Right cardiac atrium (tissue), 5 donors: ENCODE data around the gene MARCHF10. TPM values are rescaled to one million over a fixed set of nuclear protein-coding genes. Genes with fewer than 3 reads are reported as not detected.
"Not testable (repeated sequence)": the region's sequence is repeated elsewhere in the genome, so short reads cannot be mapped to it uniquely, and the experiment has no call there.

ENCODE experiments used
- ATAC-seq, 2 donors: fragments of 200-7000 bp; cut with Tn5 transposase; one replicate each; pipeline versions ENCODE4 v1.8.0 to v1.9.1; 2020; ENCODE audit warnings: moderate library complexity in 2 of 2, mild to moderate bottlenecking in 1 of 2
- DNase-seq, 3 donors: peaks; one replicate each; pipeline ENCODE4 v3.0.0-alpha.2; 2020
- H3K27ac ChIP-seq: one replicate; pipeline ENCODE4 v1.5.1; 2013; ENCODE audit warnings: mild to moderate bottlenecking, low read length, control low read depth, moderate library complexity
- H3K27me3 ChIP-seq: one replicate; pipeline ENCODE4 v1.6.1; 2013; ENCODE audit not compliant: control insufficient read depth, insufficient read depth
- H3K4me1 ChIP-seq: one replicate; pipeline ENCODE4 v1.6.1; 2013; ENCODE audit warnings: low read length; ENCODE audit not compliant: control insufficient read depth, insufficient read depth
- H3K4me3 ChIP-seq: one replicate; pipeline ENCODE4 v1.5.1; 2013; ENCODE audit warnings: low read length, control low read depth
- H3K9me3 ChIP-seq: one replicate; pipeline ENCODE4 v1.6.1; 2013; ENCODE audit warnings: low read length; ENCODE audit not compliant: control insufficient read depth
- WGBS: extraction: QIAGEN DNeasy Blood & Tissue Kit; methylation state at CpG from one replicate; pipeline ENCODE4 v1.1.7; 2013; 5-methylcytosine and 5-hydroxymethylcytosine counted together
- intact Hi-C, 4 donors: fragments of 100-400 bp; cut with DNase I; formaldehyde crosslinking; loops; one replicate each; pipeline versions ENCODE4 v1.11.0 to v1.14.0; 2022 to 2023
- long read RNA-seq, 4 donors: library from polyadenylated mRNA; unstranded; transcript quantifications; one replicate each; pipeline ENCODE4 v2.0.0, GENCODE V29; 2020 to 2021
- polyA plus RNA-seq: library from polyadenylated mRNA; stranded (reverse); fragments of 200-250 nt; gene quantifications from one replicate; pipeline ENCODE4 v1.2.3, GENCODE V29; 2013
- total RNA-seq, 4 donors: library from RNA; stranded (reverse); fragmentation: NEBNext Ultra II Directional; extraction: Animal tissue kit (Norgen Biotek cat#: 25700); gene quantifications; one replicate each; pipeline ENCODE4 v1.2.1, GENCODE V29; 2021
- donor health status: healthy with polysubstance abuse.
- donor health status: DM: no; HTN: yes; CAD: no.
- donor health status: DM: no; HTN: no; CAD: no.
- donor health status: DM: no; HTN: yes; CAD: no; lungs with severe emphysema.
- donor health status: DM: yes; HTN: yes; CAD: no.

The MARCHF10 gene
- total RNA-seq (not detected), polyA plus RNA-seq (0.20 TPM)
- long read RNA-seq, donor 1 = 0 reads
- long read RNA-seq, donor 2 = 0 reads
- long read RNA-seq, donor 3 = 0 reads
- long read RNA-seq, donor 4 = 0 reads

DNA sequence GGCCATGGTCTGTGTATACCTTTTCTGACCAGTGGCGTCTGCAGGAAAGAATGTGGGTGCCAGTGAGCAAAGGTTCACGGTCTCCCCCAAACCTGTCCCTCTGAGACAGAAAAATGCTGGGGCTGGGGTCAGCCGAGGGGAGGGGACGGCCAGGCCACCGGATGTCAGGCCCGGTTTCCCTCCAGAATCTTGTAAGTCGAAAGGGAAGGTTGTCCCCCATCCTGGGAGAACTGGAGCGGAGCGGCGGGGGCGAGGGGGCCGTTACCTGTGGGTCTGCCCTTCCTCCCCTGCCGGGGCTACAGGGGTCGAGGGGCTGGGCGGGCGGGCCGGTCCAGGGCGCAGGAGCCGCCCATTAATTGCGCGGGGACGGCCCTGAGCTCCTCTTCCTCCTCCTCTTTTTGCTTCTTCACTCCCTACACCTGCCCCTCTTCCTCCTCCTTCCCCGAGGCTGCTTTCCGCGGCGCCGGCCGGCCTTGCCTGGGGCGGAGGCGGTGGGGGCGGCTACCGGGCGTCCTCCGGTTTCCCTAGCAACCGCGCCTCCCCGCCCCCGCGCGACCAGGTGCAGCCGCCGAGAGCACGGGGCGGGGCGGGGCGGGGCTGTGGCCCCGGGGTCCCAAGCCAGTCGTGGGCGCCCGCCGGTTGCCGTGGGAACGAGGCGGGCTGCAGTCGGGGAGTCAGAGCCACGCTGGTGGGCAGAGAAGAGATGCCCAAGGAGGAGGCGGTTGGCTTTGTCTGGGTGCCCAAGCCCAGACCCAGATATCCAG is at the start of gene MARCHF10:
TSS of gene MARCHF10 (minus strand) at position 503 of the 764 bp plus-strand sequence. CDS start 6,579 bp downstream, outside the sequence.
- ATAC-seq (peak in 1 of 2 donors; percentile 21), DNase-seq (peak in 2 of 3 donors; percentile 25 to 55)
- Histone ChIP-seq H3K9me3 (peaks cover 3% of the 10 kb centered on the region), H3K4me3 (peak within 1 kb of the TSS; percentile 21), H3K4me1 (no peaks in the 10 kb centered on the region), H3K27ac (no peak within 1 kb of the TSS), H3K27me3 (no peaks in the 10 kb centered on the region)
- intact Hi-C loops = no loop called here
- 11% methylated on average over 57 of the region's 57 CpGs for WGBS

GRCh38 chr17:62857526-62857925 is 49.4 kb upstream of the MARCHF10 start:
- ATAC-seq (no peak), DNase-seq (no peak)
- no peaks in the 10 kb centered on the region for H3K9me3 ChIP-seq
- 82% methylated on average over 6 of the region's 6 CpGs for whole genome bisulfite sequencing
- H3K27me3 ChIP-seq = no peaks in the 10 kb centered on the region
- H3K4me3 ChIP-seq = no peak overlapping the region
- H3K4me1 ChIP-seq = no peaks in the 10 kb centered on the region
- intact Hi-C loops = no loop called here
- H3K27ac ChIP-seq = no peak overlapping the region

DNA sequence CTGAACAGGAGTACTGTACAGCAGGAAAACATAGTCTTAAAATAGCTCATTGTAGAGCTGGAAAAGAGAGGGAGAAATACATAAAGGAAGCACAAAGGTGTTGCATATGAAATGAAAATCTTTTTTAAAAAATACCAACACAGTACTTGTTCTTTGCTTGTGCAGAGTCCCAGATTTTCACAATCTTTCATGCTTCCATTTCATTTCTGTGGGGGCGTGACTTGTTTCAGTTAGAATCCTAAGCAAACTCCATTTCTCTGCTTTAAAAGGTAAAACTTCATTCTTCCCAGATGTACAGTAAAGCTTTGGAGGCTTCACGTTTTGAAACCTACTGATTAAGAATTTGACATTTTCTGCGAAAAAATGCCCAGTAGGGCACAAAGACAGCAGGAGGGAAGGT is 48.5 kb upstream of the MARCHF10 start:
- ATAC-seq = no peak

GRCh38 chr17:62855156-62855555 is 47.0 kb upstream of the MARCHF10 start:
- WGBS = 79% methylated on average over 5 of the region's 5 CpGs
- H3K27ac ChIP-seq = no peak overlapping the region
- no peak for ATAC-seq
- H3K9me3 ChIP-seq = no peaks in the 10 kb centered on the region
- intact Hi-C loops = no loop called here
- no peaks in the 10 kb centered on the region for H3K27me3 ChIP-seq
- H3K4me3 ChIP-seq = no peak overlapping the region
- DNase-seq = no peak
- no peaks in the 10 kb centered on the region for H3K4me1 ChIP-seq

More for the DNA sequence above, 48.5 kb upstream of the MARCHF10 start:
- Histone ChIP-seq H3K9me3 (no peaks in the 10 kb centered on the region), H3K27ac (no peak overlapping the region), H3K27me3 (no peaks in the 10 kb centered on the region), H3K4me1 (no peaks in the 10 kb centered on the region), H3K4me3 (no peak overlapping the region)
- no peak for DNase-seq
- 78% methylated on average over 3 of the region's 3 CpGs for WGBS
- intact Hi-C loops = no loop called here

DNA sequence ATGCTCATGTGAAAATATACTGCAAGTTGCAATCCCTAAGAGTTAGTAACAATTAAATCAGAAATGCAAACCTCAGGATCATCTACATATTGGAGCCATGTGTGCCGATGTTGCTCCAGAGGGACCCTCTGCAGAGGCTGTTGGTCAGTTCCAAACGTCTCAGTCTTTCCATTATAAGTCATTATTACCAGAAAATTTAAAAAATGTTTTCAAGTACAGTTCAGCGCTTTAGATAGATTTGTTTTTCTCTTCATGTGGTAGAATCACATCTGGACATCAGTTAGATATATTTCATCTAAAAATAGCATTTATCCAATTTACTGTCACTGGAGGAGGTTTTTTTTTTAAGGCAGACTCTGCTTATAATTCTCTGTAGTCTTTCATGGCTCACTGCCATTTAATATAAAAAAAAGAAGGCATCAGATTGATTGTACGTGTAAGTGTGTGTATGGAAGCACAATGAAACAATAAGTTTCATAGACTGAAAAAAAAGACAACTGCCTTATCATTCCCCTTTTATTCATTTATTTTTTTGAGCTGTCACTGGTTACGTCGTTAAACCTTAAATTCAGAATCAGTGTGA is 46.1 kb upstream of the MARCHF10 start:
- H3K27me3 ChIP-seq = no peaks in the 10 kb centered on the region
- intact Hi-C loops = no loop called here

DNA sequence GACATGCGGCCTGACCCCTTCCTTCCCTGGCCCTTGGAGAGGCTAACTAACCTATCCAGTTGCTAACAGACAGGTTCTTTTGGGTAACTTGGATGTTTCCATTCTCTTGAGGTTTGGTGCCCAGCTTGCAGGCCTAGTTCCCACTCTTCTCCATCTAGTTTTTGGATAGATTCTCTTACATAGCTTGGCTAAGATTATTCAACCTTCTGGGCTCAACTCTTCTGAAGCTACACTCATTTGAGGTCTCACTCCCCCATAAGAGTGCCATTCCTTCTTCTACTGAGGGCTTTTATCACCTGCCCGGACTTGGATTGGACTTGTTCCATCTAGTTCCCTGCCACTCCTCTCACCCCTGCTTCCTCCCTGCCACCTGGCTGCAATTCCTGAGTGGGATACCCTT is 44.1 kb upstream of the MARCHF10 start:
- H3K9me3 ChIP-seq = no peaks in the 10 kb centered on the region
- no peak overlapping the region for H3K4me3 ChIP-seq
- no peak overlapping the region for H3K27ac ChIP-seq
- intact Hi-C loops = no loop called here
- DNase-seq = no peak
- ATAC-seq = no peak
- no peaks in the 10 kb centered on the region for H3K4me1 ChIP-seq
- H3K27me3 ChIP-seq = no peaks in the 10 kb centered on the region
- WGBS = 96% methylated on average over 2 of the region's 2 CpGs

More for the DNA sequence above, 46.1 kb upstream of the MARCHF10 start:
- no peaks in the 10 kb centered on the region for H3K9me3 ChIP-seq
- no peaks in the 10 kb centered on the region for H3K4me1 ChIP-seq
- ATAC-seq (no peak), DNase-seq (no peak)
- WGBS = 59% methylated on average over 6 of the region's 6 CpGs
- no peak overlapping the region for H3K27ac ChIP-seq
- H3K4me3 ChIP-seq = no peak overlapping the region

DNA sequence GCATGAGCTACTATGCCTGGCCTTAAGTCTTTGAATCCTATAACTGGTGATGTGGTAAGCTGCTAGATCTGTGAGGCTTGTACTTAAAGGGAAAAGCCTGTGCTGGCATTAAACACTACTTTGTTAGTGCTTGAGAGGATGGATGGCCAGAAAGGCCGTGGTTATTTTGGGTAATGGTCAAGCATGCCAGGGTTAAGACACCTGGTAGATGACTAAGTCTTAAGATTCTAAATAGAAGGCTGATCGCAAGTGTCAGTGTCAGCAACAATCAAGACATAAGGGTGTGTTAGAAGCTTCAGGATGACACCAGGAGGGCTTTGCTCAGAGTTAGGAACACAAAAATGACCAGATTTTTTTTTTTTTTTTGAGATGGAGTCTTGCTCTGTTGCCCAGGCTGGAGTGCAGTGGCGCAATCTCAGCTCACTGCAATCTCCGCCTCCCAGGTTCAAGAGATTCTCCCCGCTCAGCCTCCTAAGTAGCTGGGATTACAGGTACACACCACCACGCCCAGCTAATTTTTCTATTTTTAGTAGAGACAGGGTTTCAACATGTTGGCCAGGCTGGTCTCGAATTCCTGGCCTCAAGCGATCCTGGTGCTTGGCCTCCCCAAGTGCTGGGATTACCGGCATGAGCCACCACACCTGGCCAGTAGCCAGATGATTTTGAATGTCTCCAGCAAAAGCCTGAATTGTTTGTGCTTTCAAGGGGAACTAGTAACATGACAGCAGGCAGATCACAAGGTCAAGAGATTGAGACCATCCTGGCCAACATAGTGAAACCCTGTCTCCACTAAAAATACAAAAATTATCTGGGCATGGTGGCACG is 41.7 kb upstream of the MARCHF10 start:
- intact Hi-C loops, H3K27me3 ChIP-seq, H3K9me3 ChIP-seq, ATAC-seq, H3K4me1 ChIP-seq, H3K27ac ChIP-seq, H3K4me3 ChIP-seq, DNase-seq: not testable (repeated sequence)
- WGBS = 93% methylated on average over 10 of the region's 10 CpGs

- no peak overlapping the region for H3K4me3 ChIP-seq
- no peak overlapping the region for H3K27ac ChIP-seq
- ATAC-seq (no peak), DNase-seq (no peak)
- no peaks in the 10 kb centered on the region for H3K4me1 ChIP-seq
- no peaks in the 10 kb centered on the region for H3K27me3 ChIP-seq
- 95% methylated on average over 5 of the region's 5 CpGs for WGBS
- intact Hi-C loops = no loop called here
- H3K9me3 ChIP-seq = no peaks in the 10 kb centered on the region
These were observed 40.2 kb upstream of the MARCHF10 start for GRCh38 chr17:62848334-62848733.

DNA sequence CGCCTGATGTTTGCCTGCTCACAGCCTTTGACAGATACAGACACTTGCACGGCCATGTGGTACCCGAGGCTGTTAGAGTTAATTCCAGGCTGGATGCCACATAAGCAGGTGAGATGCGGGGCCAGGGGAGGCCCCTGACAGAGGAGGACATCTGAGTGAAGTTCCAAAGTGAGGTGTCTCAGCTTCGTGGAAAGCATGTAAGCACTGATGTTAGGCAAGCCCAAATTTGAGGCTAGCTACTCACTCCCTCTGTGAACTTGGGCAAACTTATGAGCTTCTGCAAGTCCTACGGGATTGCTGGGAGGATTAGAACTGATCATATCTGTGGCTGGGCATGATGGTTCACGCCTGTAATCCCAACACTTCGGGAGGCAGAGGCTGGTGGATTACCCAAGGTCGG is 39.3 kb upstream of the MARCHF10 start:
- 80% methylated on average over 9 of the region's 9 CpGs for WGBS
- Histone ChIP-seq H3K27ac (no peak overlapping the region), H3K9me3 (no peaks in the 10 kb centered on the region), H3K4me1 (no peaks in the 10 kb centered on the region), H3K4me3 (no peak overlapping the region), H3K27me3 (no peaks in the 10 kb centered on the region)
- ATAC-seq = no peak
- no peak for DNase-seq
- intact Hi-C loops = no loop called here

- H3K4me3 ChIP-seq = no peak overlapping the region
- H3K27ac ChIP-seq = no peak overlapping the region
- 89% methylated on average over 4 of the region's 4 CpGs for WGBS
- intact Hi-C loops = no loop called here
- no peaks in the 10 kb centered on the region for H3K4me1 ChIP-seq
- no peaks in the 10 kb centered on the region for H3K9me3 ChIP-seq
- no peaks in the 10 kb centered on the region for H3K27me3 ChIP-seq
- ATAC-seq (no peak), DNase-seq (no peak)
These were observed 32.8 kb upstream of the MARCHF10 start for GRCh38 chr17:62840871-62841270.

DNA sequence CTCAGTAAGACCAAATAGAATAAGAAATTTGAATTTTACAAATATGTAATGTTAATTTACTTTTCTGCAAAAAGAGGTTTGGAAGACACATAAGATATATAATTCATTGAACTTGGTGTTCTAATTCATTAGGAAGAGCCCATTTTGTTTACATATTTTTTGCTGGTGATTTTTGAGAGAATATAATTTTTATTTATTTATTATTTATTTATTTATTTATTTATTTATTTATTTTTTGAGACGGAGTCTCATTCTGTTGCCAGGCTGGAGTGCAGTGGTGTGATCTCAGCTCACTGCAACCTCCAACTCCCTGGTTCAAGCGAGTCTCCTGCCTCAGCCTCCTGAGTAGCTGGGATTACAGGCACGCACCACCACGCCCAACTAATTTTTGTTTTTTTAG is 25.7 kb upstream of the MARCHF10 start:
- ATAC-seq, H3K27ac ChIP-seq, DNase-seq, intact Hi-C loops, H3K4me3 ChIP-seq, H3K9me3 ChIP-seq, H3K4me1 ChIP-seq, H3K27me3 ChIP-seq: not testable (repeated sequence)
- 96% methylated on average over 4 of the region's 4 CpGs for WGBS
